K562 (cell line): ENCODE data around the gene PNMA8A. TPM values are rescaled to one million over a fixed set of nuclear protein-coding genes. Genes with fewer than 3 reads are reported as not detected.

ENCODE experiments used
- ATAC-seq: fragments of 200-7000 bp; cut with Tn5 transposase; 3 replicates; pipeline ENCODE4 v1.9.1; 2020; ENCODE audit warnings: moderate library complexity
- BruUV-seq: library from RNA; stranded (reverse); fragments of 400-500 nt; replicated peaks from 2 replicates; lab custom pipeline; 2021; lab: Mats Ljungman, UMichigan
- CTCF ChIA-PET: fragments of 300-600 bp; formaldehyde crosslinking; extraction: SDS; loops from one replicate; lab custom pipeline; 2021; ENCODE audit warnings: low intra/inter-chr PET ratio; lab: Yijun Ruan, JAX
- POLR2A ChIA-PET: fragments of 300-600, 350-650 bp; sonication (Branson Sonifier 250); formaldehyde crosslinking; extraction: SDS; loops from one replicate; lab custom pipeline; 2021; ENCODE audit warnings: antibody characterized with exemption, inconsistent platforms; lab: Yijun Ruan, JAX
- DNase-seq, 4 experiments: peaks; one replicate each; pipeline versions ENCODE4 v3.0.0 to v3.0.0-alpha.2; 2011 to 2018; ENCODE audit warnings: low spot score in 3 of 4, mixed read lengths in 3 of 4; ENCODE audit errors: extremely low read depth in 1 of 4
- FAIRE-seq: peaks from 2 replicates; lab custom pipeline; 2011; peaks lifted over from hg19 to GRCh38; lab: Jason Lieb, UNC
- H2AFZ ChIP-seq: 2 replicates; pipeline ENCODE4 v1.6.0; 2011; ENCODE audit warnings: low read depth, low read length, control low read depth, inconsistent platforms
- H3K27ac ChIP-seq: fragments of 200-600 bp; 3 replicates; pipeline ENCODE4 v1.8.0; 2011; ENCODE audit warnings: low read depth, mild to moderate bottlenecking, control low read depth, inconsistent platforms, low read length, moderate library complexity, mixed read lengths; ENCODE audit errors: extremely low read depth
- H3K27me3 ChIP-seq, 2 experiments: fragments of 300-600 bp in 1 of 2; 2 replicates in 1 of 2; 3 replicates in 1 of 2; pipeline versions ENCODE4 v1.6.0 to v1.8.0; 2011; ENCODE audit warnings: inconsistent platforms in 2 of 2, low read length in 2 of 2, mild to moderate bottlenecking in 1 of 2, mixed read lengths in 1 of 2, moderate library complexity in 1 of 2; ENCODE audit not compliant: control insufficient read depth in 2 of 2, insufficient read depth in 2 of 2
- H3K36me3 ChIP-seq: fragments of 300-600 bp; 3 replicates; pipeline ENCODE4 v1.8.0; 2011; ENCODE audit warnings: mild to moderate bottlenecking, low read length, inconsistent platforms; ENCODE audit not compliant: control insufficient read depth, insufficient read depth
- H3K4me1 ChIP-seq, 2 experiments: fragments of 200-600 bp in 1 of 2; replicated peaks in 1 of 2; 2 replicates in 1 of 2; 3 replicates in 1 of 2; pipeline versions ENCODE4 v1.5.1 to v1.8.0; 2011; ENCODE audit warnings: inconsistent platforms in 2 of 2, low read length in 2 of 2, mild to moderate bottlenecking in 1 of 2, mixed read lengths in 1 of 2, moderate library complexity in 1 of 2; ENCODE audit not compliant: control insufficient read depth in 2 of 2, insufficient read depth in 2 of 2
- H3K4me2 ChIP-seq: 2 replicates; pipeline ENCODE4 v1.6.1; 2011; ENCODE audit warnings: low read length, control low read depth, inconsistent platforms, mixed read lengths; ENCODE audit not compliant: insufficient read depth
- H3K4me3 ChIP-seq: fragments of 200-600 bp; sonication (generic), shearing (Covaris generic); 2 replicates; pipeline ENCODE4 v1.5.1; 2016; ENCODE audit warnings: control low read depth, inconsistent platforms
- H3K79me2 ChIP-seq: fragments of 200-600 bp; 3 replicates; pipeline ENCODE4 v1.8.0; 2011; ENCODE audit warnings: low read length, inconsistent platforms; ENCODE audit not compliant: control insufficient read depth, insufficient read depth
- H3K9ac ChIP-seq, 2 experiments: 2 replicates each; pipeline versions ENCODE4 v1.6.0 to v1.6.1; 2011; ENCODE audit warnings: low read depth in 2 of 2, low read length in 2 of 2, control low read depth in 1 of 2, inconsistent platforms in 1 of 2, mild to moderate bottlenecking in 1 of 2, mixed read lengths in 1 of 2; ENCODE audit not compliant: insufficient read depth in 1 of 2
- H3K9me1 ChIP-seq: one replicate; pipeline ENCODE4 v1.6.0; 2011; ENCODE audit warnings: inconsistent platforms, mild to moderate bottlenecking, low read length, moderate library complexity; ENCODE audit not compliant: control insufficient read depth, insufficient read depth
- H3K9me3 ChIP-seq: replicated peaks from 2 replicates; pipeline ENCODE4 v1.5.1; 2011; ENCODE audit warnings: low read depth, low read length, inconsistent platforms; ENCODE audit not compliant: control insufficient read depth, insufficient read depth
- H4K20me1 ChIP-seq: replicated peaks from 2 replicates; pipeline ENCODE4 v1.6.1; 2011; ENCODE audit warnings: low read length, inconsistent platforms, mixed read lengths; ENCODE audit not compliant: control insufficient read depth, insufficient read depth
- ARID1B ChIP-seq: fragments of 450-650 bp; IDR thresholded peaks from 2 replicates; pipeline ENCODE4 v1.6.1; 2016; ENCODE audit warnings: antibody characterized with exemption, mild to moderate bottlenecking, inconsistent platforms
- FOXP1 ChIP-seq: sonication (generic); formaldehyde crosslinking; IDR thresholded peaks from 2 replicates; pipeline ENCODE4 v1.8.0; 2022; ENCODE audit warnings: mild to moderate bottlenecking, missing genetic modification reagents
- HDGF ChIP-seq: fragments of 450-650 bp; IDR thresholded peaks from 2 replicates; pipeline ENCODE4 v1.6.1; 2016
- HMGN3 ChIP-seq: IDR thresholded peaks from 2 replicates; pipeline ENCODE4 v1.6.1; 2011; ENCODE audit warnings: borderline replicate concordance, low read depth, mild to moderate bottlenecking, mixed read lengths, low read length; ENCODE audit not compliant: insufficient read length; ENCODE audit errors: extremely low read depth
- IRF9 ChIP-seq: fragments of 450-650 bp; IDR thresholded peaks from 2 replicates; pipeline ENCODE4 v1.6.1; 2016; ENCODE audit warnings: missing biosample characterization, missing genetic modification characterization
- KLF13 ChIP-seq: fragments of 450-650 bp; IDR thresholded peaks from 2 replicates; pipeline ENCODE4 v1.6.1; 2016; ENCODE audit warnings: missing genetic modification characterization, low read depth, mild to moderate bottlenecking, missing compliant biosample characterization, moderate library complexity, borderline replicate concordance
- MAX ChIP-seq: sonication (generic); formaldehyde crosslinking; IDR thresholded peaks from 2 replicates; pipeline ENCODE4 v1.9.0; 2022; ENCODE audit warnings: mild to moderate bottlenecking, missing genetic modification reagents
- NR2F6 ChIP-seq: fragments of 450-650 bp; formaldehyde crosslinking; IDR thresholded peaks from 2 replicates; pipeline ENCODE4 v1.4.0; 2020; ENCODE audit warnings: mild to moderate bottlenecking
- PHF21A ChIP-seq: fragments of 450-650 bp; IDR thresholded peaks from 2 replicates; pipeline ENCODE4 v1.6.1; 2017; ENCODE audit warnings: low read depth, borderline replicate concordance
- RFX1 ChIP-seq: fragments of 450-650 bp; IDR thresholded peaks from 2 replicates; pipeline ENCODE4 v1.6.1; 2016; ENCODE audit warnings: mild to moderate bottlenecking, moderate library complexity
- TAL1 ChIP-seq: fragments of 450-650 bp; IDR thresholded peaks from 2 replicates; pipeline ENCODE4 v1.6.1; 2016; ENCODE audit warnings: mild to moderate bottlenecking
- TFAM ChIP-seq: fragments of 250-450 bp; sonication (Bioruptor Pico); conservative IDR thresholded peaks from 2 replicates; pipeline ENCODE4 v1.5.0; 2021; ENCODE audit warnings: mild to moderate bottlenecking, moderate library complexity
- ZHX1 ChIP-seq: fragments of 150-350 bp; conservative IDR thresholded peaks from 2 replicates; pipeline ENCODE4 v1.6.1; 2014; ENCODE audit warnings: low read length
- ZNF695 ChIP-seq: fragments of 450-650 bp; formaldehyde crosslinking; IDR thresholded peaks from 2 replicates; pipeline ENCODE4 v1.4.0; 2020; ENCODE audit warnings: mild to moderate bottlenecking, moderate library complexity
- WGBS: fragments of 100-300 bp; shearing (Covaris generic); methylation state at CpG from one replicate; pipeline ENCODE4 v1.1.6; 2016; ENCODE audit warnings: low coverage, mixed read lengths; ENCODE audit not compliant: insufficient coverage; ENCODE audit errors: missing lambda C conversion rate; 5-methylcytosine and 5-hydroxymethylcytosine counted together
- in situ Hi-C: fragments of 300-500 bp; cut with MboI; formaldehyde crosslinking; loops from 4 replicates; pipeline ENCODE4 v1.15.0; 2018; ENCODE audit warnings: inconsistent platforms, mixed read lengths
- intact Hi-C: fragments of 100-400 bp; cut with micrococcal nuclease; formaldehyde crosslinking; loops from 2 replicates; pipeline ENCODE4 v1.14.2; 2022
- polyA plus RNA-seq, 8 experiments: library from polyadenylated mRNA; depleted of rRNA in 4 of 8; stranded (reverse) in 5 of 8; unstranded in 3 of 8; fragments of >200 nt; fragmentation: Nextera tagmentation in 2 of 8; fragmentation: Illumina TruSeq in 1 of 8; extraction: Ambion mirVana in 2 of 8; extraction: Trizol in 1 of 8; gene quantifications; 2 replicates each; pipeline versions ENCODE4 v1.2.1 to v1.2.3, GENCODE V29; 2011 to 2014; ENCODE audit warnings: inconsistent platforms in 1 of 8, missing spikeins in 1 of 8
- total RNA-seq, 7 experiments: library from RNA; depleted of rRNA in 6 of 7; stranded (reverse); fragments of >200 nt in 6 of 7; fragmentation: Illumina TruSeq in 2 of 7; extraction: Trizol in 2 of 7; gene quantifications; 2 replicates each; pipeline versions ENCODE4 v1.2.1 to v1.2.3, GENCODE V29; 2011 to 2021; ENCODE audit warnings: low replicate concordance in 1 of 7
- TF ChIP-seq, protein P1 (sequence below): fragments of 150-350 bp; IDR thresholded peaks from 2 replicates; pipeline ENCODE4 v1.6.1; 2014; ENCODE audit warnings: low read depth, mild to moderate bottlenecking, low read length, borderline replicate concordance

Gene PNMA8A
- total and polyA plus RNA-seq, 9 of the 15 experiments (the other 6 are each of a cell fraction or from before 2014, with no cell fraction given) = 6.6 to 23.8 (median 14.9) TPM

GRCh38 chr19:46488551-46488950 lies 17.2 kb upstream of the PNMA8A start:
- Histone ChIP-seq H3K36me3 (no peaks in the 10 kb centered on the region), H3K27me3 (peaks cover 52 to 81% of the 10 kb centered on the region in 2 experiments), H3K27ac (no peak overlapping the region), H3K4me3 (no peak overlapping the region), H4K20me1 (peaks cover 18% of the 10 kb centered on the region; the same call in 1 of the 2 replicates), H3K79me2 (no peaks in the 10 kb centered on the region), H3K9ac (no peak overlapping the region; a peak in 1 of 4 replicates), H2AFZ (no peak overlapping the region), H3K9me3 (no peaks in the 10 kb centered on the region; the same call in 1 of the 2 replicates), H3K4me2 (no peak overlapping the region), H3K9me1 (no peaks in the 10 kb centered on the region), H3K4me1 (peaks cover 0 to 28% of the 10 kb centered on the region in 2 experiments; a peak in 4 of 5 replicates)
- intact Hi-C loops (loop anchor here (2.0 kb wide), 2 partner anchors 24 to 86 kb away; no protein-coding TSS in a partner anchor), in situ Hi-C loops (loop anchor here (5.0 kb wide), 1 partner anchor 91 kb away; no protein-coding TSS in a partner anchor)
- DNase-seq (no peak), FAIRE-seq (no peak), ATAC-seq (no peak)
- CTCF ChIA-PET = interaction anchor here (1.0 to 7.8 kb wide), 5 partner anchors 24 to 89 kb away, joined by 3 to 325 read pairs (median 9); no protein-coding TSS in a partner anchor
- BruUV-seq = no TSS peak
- POLR2A ChIA-PET = no interaction called here
- WGBS = 5% methylated on average over 11 of the region's 11 CpGs
- TF ChIP-seq HDGF = no peak
- no peak for TF ChIP-seq RFX1
- no peak for TF ChIP-seq TAL1
- TF ChIP-seq FOXP1 (CRISPR knock-in tag) = no peak
- TF ChIP-seq NR2F6 (CRISPR knock-in tag) = no peak
- TF ChIP-seq ZNF695 (CRISPR knock-in tag) = no peak
- no peak for TF ChIP-seq MAX
- TF ChIP-seq KLF13 (tag) = no peak
- no peak for TF ChIP-seq IRF9 (tag)
- TF ChIP-seq, protein P1, sequence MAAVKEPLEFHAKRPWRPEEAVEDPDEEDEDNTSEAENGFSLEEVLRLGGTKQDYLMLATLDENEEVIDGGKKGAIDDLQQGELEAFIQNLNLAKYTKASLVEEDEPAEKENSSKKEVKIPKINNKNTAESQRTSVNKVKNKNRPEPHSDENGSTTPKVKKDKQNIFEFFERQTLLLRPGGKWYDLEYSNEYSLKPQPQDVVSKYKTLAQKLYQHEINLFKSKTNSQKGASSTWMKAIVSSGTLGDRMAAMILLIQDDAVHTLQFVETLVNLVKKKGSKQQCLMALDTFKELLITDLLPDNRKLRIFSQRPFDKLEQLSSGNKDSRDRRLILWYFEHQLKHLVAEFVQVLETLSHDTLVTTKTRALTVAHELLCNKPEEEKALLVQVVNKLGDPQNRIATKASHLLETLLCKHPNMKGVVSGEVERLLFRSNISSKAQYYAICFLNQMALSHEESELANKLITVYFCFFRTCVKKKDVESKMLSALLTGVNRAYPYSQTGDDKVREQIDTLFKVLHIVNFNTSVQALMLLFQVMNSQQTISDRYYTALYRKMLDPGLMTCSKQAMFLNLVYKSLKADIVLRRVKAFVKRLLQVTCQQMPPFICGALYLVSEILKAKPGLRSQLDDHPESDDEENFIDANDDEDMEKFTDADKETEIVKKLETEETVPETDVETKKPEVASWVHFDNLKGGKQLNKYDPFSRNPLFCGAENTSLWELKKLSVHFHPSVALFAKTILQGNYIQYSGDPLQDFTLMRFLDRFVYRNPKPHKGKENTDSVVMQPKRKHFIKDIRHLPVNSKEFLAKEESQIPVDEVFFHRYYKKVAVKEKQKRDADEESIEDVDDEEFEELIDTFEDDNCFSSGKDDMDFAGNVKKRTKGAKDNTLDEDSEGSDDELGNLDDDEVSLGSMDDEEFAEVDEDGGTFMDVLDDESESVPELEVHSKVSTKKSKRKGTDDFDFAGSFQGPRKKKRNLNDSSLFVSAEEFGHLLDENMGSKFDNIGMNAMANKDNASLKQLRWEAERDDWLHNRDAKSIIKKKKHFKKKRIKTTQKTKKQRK = no peak
- TF ChIP-seq ARID1B = no peak
- no peak for TF ChIP-seq TFAM
- TF ChIP-seq ZHX1 = no peak
- no peak for TF ChIP-seq HMGN3
- TF ChIP-seq PHF21A = no peak
